ENCODE results near the gene RASSF6.
"Not testable (repeated sequence)": the region's sequence is repeated elsewhere in the genome, so short reads cannot be mapped to it uniquely, and the experiment has no call there.

The RASSF6 gene

GRCh38 chr4:73620115-73620792, at the start of gene RASSF6:
TSS of gene RASSF6 (minus strand) at chr4:73620436. CDS start at chr4:73611795, 8,641 bp downstream.
- DNase-seq (ENCODE audit: low spot score) = no peak

DNA sequence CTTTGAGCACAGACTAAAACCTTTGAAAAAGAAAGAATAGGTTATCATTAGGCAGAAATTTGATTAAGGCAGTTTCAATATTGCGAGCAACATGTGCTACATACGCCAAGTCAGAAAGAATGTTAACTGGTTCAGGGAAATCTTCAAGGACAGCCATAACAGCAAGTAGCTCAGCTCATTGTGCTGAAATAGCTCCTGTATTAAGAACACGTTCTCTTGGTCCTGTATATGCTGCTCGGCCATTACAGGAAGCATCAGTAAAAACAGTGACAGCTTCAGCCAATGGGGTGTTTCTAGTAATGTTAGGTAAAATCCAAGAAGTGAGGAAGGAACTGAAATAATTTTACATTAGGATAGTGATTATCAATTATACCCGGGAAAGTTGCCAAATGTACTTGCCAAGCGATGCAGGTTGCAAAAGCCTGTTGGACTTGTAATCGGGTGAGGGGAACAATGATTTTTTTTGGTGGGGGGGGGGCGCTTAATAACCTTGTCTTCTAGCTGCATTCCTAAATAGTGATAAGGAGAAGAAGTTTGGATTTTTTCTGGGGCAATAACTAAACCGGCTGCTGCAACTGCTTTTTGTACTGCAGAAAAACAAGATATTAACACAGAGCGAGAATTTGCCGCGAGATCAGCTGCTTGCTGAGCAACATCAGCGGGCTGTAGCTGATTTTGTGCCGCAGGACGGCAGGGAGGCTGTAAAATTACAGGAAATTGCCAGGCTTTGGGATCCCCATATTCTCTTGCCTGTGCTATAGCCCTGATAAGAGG, 49.4 kb upstream of the RASSF6 start:
- no peak for DNase-seq (ENCODE audit: low spot score)

DNA sequence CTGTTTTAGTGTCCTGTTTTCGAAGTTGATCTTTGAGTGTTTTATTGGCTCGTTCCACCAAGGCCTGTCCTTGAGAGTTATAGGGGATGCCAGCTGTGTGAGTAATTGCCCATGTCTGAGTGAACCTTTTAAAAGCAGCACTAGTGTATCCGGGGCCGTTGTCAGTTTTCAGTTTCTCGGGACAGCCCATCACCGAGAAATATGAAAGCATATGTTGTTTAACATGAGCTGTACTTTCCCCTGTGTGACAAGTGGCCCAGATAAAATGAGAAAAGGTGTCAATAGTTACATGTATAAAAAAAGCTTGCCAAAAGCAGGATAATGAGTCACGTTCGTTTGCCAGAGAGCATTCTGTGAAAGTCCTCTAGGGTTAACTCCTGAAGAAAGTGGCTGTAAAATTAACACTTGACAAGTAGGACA, 48.6 kb upstream of the RASSF6 start:
- no peak for DNase-seq (ENCODE audit: low spot score)

DNA sequence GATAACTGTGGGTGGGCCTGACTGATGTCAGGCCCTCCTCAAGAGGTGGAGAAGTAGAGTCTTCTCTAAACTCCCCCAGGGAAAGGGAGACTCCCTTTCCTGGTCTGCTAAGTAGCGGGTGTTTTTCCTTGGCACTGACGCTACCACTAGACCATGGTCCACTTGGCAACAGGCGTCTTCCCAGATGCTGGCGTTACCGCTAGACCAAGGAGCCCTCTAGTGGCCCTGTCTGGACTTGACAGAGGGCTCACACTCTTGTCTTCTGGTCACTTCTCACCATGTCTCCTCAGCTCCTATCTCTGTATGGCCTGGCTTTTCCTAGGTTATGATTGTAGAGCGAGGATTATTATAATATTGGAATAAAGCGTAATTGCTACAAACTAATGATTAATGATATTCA, 45.7 kb upstream of the RASSF6 start:
- DNase-seq (ENCODE audit: low spot score) = not testable (repeated sequence)

DNA sequence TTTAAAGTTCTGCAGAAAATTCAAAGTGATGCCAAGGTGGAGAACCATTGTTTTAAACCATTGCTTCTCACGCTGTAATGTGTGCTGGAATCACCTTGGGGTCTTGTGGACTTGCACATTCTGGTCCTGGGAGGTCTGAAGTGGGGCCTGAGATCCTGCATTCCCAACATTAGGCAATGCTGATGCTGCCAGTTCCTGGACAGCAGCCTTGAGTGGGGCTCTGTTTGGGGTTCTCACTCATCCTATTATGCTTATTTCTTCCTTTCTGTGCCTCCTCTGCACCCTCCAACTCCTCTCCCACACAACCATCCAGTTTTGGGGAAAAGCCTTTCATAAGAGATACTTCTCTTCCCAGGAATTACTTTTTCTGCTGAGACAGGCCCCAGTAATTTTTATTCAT, 44.2 kb upstream of the RASSF6 start:
- DNase-seq (ENCODE audit: low spot score) = no peak

DNA sequence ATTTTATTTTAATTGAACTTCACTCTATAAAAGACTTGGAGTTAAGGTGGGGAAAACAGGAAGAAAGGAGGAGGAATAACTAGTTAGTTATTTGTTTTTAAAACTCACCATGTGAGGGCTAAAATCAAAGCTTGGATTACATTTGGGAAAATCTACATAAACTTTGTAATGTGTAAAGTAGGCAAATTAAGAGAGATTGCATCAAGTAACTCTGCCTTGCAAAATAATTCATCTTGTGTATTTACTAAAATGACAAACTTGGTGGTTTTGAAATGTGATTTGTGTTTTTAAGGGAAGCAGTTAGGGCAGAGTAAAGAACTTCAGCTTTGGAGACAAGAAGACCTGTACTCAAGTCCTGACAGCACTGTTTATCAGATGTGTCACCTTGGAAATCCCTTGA, 43.3 kb upstream of the RASSF6 start:
- no peak for DNase-seq (ENCODE audit: low spot score)

DNA sequence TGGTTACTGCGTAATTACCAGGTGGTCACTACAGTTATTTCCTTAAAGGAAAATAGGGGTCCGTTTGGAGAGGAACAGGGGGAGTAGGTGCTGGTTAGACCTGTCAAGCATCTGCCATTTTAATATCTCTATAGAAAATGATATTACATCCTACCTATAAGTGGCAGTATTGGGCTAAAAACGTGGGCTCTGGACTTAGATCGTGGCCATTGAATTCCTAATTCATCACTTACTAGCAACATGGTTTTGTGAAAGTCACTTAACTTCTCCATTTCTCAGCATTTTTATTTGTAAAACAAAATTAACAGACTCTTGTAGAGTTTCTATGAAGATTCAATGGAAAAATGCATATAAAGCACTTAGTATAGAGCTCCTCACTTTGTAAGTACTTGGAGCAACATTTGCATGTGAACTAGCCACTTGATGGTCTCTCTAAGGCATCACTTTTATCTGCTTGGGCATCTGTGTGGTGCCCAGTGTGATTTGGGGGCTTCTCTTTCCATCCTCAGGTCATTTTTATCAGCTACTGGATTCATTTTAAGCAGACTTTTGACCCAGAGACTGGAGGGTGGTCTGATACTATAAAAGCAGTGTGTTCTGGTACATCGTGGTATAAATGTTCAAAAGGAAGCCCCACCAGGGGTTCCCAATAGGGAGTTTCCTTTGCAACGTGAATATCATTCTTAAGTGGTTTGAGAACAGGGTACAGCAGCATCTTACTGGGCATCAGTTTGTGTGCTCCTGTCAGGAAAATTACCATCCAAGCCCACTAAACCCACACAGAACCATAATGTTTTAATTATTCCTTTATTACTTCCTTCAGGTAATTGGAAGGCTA, 42.7 kb upstream of the RASSF6 start:
- no peak for DNase-seq (ENCODE audit: low spot score)

DNA sequence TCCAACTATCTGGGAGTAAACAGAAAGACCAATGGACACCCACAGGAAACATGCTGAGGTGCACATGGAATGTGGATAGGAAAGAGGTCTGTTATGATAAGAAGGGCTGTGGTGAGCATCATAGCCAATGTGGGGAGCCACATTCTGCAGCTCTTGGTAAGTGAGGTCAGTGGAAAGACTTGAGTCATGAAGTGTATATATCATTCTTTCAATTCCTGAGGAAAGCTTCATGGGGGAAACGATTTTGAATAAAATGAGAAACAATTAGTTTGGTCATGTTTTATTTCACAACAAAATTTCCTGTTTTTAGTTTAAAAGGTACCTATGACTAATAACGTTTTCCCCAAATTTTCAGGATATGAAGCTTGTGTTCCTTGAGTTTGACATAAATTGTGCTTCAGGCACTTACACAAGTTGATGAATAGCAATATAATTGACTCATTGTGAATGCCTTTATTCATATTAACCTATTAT, 41.4 kb upstream of the RASSF6 start:
- peak; percentile 68 for DNase-seq (ENCODE audit: low spot score)

DNA sequence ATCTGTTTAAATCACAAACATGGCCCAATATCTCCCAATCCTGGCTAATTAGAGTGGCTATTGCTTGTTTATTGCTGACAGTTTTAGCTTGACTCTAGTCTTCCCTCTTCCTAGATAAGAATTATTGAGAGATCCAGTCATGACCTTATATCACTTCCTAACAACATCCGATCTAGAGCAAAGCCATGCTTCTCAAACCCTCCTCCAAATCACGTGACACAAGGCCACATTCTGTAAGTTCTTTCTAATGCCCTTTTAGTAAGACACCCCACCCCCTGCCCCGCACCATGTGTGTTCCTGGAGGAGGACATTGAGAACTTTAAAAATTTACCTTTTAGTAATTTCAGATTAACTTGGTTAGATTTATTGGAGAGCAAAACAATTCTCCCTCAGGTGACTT, 40.6 kb upstream of the RASSF6 start:
- no peak for DNase-seq (ENCODE audit: low spot score)

- peak; percentile 25 for DNase-seq (ENCODE audit: low spot score)
These were observed 33.5 kb upstream of the RASSF6 start for GRCh38 chr4:73653695-73654106.

DNA sequence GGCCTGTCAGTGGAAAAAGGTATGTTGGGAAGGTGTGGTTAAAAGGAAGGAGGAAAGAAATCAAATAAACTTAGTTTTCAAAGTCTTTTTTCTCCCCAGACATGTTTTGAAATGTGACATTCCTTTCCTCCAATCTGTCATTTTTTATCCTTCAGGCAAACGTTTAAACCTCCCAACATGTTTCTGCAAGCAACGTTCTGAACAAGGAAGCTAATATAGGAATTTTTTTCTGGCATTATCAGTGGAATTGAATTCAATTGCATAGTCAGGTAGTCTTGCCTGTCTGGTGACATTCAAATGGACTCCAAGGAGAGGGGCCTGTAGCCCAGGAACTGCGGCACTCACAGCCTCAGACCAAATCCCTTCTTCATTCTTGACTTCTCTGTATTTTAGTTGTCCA, 30.0 kb upstream of the RASSF6 start:
- no peak for DNase-seq (ENCODE audit: low spot score)

DNA sequence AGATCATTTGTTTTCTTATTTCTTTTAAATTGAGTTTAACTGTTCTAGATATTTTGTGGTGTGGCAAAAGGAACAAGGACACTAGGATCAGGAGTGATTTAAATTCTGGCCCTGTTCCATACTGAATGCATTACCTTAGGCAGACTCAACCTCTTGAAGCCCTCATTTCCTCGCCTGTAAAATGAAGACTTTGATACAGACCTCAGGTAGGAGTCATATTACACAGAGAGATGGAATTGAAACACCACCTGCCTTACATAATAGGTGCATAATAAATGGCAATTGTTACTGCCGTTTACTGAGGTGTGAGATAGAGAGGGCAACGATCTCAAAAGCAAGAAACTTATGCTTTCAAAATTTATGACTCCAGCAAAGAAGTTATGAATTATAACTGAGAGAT, 28.2 kb upstream of the RASSF6 start:
- no peak for DNase-seq (ENCODE audit: low spot score)

DNA sequence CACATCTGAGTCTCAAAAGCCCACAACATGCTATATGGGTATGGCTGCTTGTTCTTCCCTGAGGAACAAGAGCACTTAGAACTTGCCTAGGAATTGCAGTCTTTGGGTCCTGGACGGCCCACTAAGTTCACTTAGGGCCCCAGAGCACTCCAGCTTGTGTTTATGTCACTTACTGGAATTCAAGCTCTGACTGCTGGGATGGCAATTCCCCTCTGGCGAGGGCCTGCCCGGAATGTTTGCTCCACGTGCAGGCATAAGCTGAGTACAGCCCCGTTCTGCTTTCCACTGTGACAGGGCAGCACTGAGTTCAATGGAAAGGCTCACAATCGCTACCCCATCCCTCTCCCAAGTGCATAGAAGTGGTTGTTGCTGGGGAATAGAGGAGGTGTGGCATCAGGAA, 25.9 kb upstream of the RASSF6 start:
- no peak for DNase-seq (ENCODE audit: low spot score)

DNA sequence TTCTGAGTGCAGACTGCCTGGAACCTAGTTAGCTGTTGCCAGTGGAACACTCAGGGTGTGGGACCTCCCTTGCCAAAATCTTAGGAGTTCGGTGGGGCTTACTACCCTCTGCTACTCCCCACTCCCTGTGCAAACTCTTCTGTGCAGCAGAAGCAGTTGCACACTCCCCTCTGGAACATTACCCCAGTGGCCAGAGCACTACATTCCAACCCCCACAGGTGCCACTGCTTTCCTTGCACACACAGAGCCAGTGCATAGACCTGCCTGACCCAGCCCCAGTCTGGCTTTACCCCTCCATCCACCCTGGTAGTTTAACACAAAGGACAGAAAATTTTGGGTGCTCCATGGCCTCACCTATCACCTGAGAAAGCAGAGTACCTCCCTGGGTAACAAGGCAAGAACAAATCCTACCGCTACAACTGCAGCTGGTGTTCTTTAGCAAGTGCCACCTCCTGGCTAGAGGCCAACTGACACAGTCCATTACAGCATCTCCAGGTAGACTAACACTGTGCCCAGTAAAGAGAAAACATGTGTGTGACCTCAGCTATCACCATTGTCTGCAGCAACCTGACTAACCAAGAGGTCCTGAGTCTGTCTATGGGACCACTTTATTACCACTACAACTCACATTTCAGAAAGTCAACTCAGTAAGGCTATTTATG, 11.5 kb upstream of the RASSF6 start:
- no peak for DNase-seq (ENCODE audit: low spot score)

DNA sequence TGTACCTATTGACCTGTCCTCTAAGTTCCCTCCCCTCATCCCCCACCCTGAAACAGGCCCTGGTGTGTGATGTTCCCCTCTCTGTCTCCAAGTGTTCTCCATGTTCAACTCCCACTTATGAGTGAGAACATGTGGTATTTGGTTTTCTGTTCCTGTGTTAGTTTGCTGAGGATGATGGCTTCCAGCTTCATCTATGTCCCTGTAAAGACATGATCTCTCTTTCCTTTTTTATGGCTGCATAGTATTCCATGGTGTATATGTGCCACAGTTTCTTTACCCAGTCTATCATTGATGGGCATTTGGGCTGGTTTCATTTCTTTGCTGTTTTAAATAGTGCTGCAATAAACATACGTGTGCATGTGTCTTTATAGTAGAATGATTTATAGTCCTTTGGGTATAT, 8.6 kb upstream of the RASSF6 start:
- not testable (repeated sequence) for DNase-seq (ENCODE audit: low spot score)

- no peak for DNase-seq (ENCODE audit: low spot score)
These were observed 1.1 kb upstream of the RASSF6 start for GRCh38 chr4:73621357-73621756.

DNA sequence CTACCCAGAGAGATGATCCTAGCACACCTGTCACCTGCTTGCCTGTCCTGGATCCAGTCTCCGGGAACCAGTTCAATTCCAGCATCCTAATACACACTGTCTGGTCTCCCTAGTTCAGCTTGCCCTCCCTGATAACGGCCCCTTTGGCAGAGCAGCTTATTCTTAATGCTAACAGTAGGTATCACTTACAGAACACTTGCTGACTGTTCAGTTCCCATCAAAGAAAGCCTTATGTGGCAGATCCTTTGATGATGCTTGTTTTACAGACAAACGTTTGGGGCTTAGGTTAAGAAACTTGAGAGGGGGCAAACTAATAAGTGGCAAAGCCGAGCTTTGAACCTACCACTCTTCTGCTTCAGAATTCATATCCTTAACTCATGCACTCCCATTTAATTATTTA, 890 bp downstream of the RASSF6 start:
- no peak for DNase-seq (ENCODE audit: low spot score)

GRCh38 chr4:73617256-73617655, 3.0 kb downstream of the RASSF6 start:
- no peak for DNase-seq (ENCODE audit: low spot score)

DNA sequence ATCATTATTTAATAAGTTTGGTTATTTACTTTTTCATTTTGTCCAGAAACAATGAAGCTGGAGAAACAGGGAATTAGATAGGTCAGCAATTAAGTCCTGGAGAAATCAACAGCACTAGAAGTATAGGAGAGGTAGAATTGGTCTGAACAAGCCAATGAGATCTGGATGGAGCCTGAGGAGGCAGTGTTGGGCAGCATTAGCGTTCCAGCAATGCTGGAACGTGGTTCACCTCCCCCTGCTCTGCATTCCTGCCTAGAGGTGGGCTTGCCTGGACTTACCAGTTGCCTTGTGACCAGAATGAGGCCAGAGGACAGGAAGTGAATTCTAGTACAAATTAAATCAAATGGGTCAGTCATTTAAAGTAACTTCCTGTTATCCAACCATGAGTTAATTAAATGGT, 4.6 kb downstream of the RASSF6 start:
- DNase-seq (ENCODE audit: low spot score) = no peak

DNA sequence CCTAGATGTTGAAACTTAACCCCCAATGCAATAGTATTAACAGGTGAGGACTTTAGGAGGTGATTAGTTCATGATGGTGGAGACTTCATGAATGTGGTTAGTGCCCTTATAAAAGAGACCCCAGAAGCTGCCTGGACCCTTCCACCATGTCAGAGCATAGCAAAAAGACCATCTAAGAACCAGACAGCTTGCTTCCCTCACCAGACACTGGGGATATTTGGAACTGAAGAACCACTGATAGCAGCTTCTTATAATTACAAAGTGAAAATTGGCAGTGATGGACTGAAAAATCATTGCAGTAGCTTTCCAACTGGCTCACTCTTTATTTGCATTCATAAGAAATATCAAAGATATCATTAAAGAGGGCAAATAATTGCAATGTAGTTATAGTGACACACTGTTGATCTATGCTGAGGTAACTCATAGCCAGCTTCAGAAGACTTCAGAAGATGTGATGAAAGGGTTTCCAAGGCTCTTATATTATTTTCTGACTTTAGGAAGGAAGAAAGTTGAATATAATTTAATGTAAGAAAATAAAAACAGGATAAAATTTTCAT, 5.8 kb downstream of the RASSF6 start:
- DNase-seq (ENCODE audit: low spot score) = no peak

DNA sequence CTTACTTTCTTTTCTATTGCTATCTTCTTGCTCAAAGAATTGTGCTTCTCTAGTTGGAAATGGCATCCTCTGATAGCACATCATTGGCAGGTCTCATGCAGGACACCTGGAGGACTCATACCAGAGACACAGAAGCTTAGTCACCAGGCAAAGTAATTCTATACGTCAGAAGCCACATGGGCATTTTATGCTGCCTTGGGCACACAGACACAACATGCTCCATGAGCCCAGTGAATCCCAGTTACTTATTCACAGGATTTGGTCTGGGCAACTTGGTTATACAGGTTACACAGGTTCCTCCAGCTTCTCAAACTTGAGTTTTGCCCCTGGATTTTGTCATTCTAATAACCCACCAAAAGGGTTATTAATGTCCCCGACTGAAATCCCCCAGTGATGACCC, 7.1 kb downstream of the RASSF6 start:
- DNase-seq (ENCODE audit: low spot score) = no peak

DNA sequence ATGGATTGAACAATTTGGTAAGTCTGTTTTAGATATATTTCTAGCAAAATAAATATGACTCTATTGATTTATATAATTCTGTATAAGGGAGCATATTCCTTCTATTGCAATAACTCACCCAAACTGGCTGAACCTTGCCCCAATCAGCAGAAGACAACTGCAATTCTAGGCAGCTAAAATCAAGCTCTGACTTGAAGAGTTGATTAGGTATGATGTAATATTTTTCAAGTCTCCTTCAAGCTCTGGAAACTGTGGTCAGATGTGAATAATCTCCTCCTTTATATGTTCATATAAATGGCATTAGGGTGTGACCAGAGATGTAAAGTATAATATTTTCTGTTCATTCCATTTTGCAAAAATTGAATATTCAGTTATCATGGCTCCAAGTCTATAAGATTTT, 8.2 kb downstream of the RASSF6 start:
- no peak for DNase-seq (ENCODE audit: low spot score)

Data from hepatic stellate cell (primary cell).